Measurements from ENCODE around the gene NPFF. TPM values are rescaled to one million over a fixed set of nuclear protein-coding genes. Genes with fewer than 3 reads are reported as not detected.

NPFF gene
- total RNA-seq, 1 donor from 2014 or later = not detected

DNA sequence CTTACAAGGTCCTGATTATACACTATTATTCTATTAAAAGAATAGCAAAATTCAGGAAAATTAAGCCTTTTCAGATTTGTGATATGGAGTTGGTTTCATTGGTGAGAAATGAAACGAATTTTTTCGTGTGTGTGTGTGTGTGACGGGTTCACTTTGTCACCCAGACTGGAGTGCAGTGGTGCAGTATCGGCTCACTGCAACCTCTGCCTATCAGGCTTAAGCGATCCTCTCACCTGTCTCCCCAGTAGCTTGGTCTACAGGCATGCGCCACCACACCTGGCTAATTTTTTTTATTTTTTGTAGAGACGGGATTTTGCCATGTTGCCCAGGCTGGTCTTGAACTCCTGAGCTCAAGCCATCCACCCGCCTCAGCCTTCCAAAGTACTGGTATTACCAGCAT is 45.7 kb downstream of the NPFF start:
- Mint-ChIP-seq H3K27ac (ENCODE audit: unreplicated experiment) (no peak overlapping the region), H3K27me3 (ENCODE audit: unreplicated experiment) (no peaks in the 10 kb centered on the region), H3K4me3 (ENCODE audit: unreplicated experiment) (no peak overlapping the region), H3K9me3 (ENCODE audit: unreplicated experiment) (no peaks in the 10 kb centered on the region), H3K36me3 (ENCODE audit: low read depth, unreplicated experiment) (peaks cover 59% of the 10 kb centered on the region), H3K4me1 (ENCODE audit: unreplicated experiment) (peaks cover 33% of the 10 kb centered on the region)
- no peak for TF ChIP-seq CTCF (IDR thresholded peaks at IDR 0.05; ENCODE audit: unreplicated experiment)
- no peak for DNase-seq (ENCODE audit: low spot score)

GRCh38 chr12:53461059-53461458 is 46.2 kb downstream of the NPFF start:
- no peak overlapping the region for H3K27ac Mint-ChIP-seq (ENCODE audit: unreplicated experiment)
- H3K36me3 Mint-ChIP-seq (ENCODE audit: low read depth, unreplicated experiment) = peaks cover 56% of the 10 kb centered on the region
- H3K9me3 Mint-ChIP-seq (ENCODE audit: unreplicated experiment) = no peaks in the 10 kb centered on the region
- DNase-seq (ENCODE audit: low spot score) = no peak
- H3K4me3 Mint-ChIP-seq (ENCODE audit: unreplicated experiment) = peak overlapping the region; percentile 45
- no peak for TF ChIP-seq CTCF (IDR thresholded peaks at IDR 0.05; ENCODE audit: unreplicated experiment)
- no peaks in the 10 kb centered on the region for H3K27me3 Mint-ChIP-seq (ENCODE audit: unreplicated experiment)
- peaks cover 33% of the 10 kb centered on the region for H3K4me1 Mint-ChIP-seq (ENCODE audit: unreplicated experiment)

DNA sequence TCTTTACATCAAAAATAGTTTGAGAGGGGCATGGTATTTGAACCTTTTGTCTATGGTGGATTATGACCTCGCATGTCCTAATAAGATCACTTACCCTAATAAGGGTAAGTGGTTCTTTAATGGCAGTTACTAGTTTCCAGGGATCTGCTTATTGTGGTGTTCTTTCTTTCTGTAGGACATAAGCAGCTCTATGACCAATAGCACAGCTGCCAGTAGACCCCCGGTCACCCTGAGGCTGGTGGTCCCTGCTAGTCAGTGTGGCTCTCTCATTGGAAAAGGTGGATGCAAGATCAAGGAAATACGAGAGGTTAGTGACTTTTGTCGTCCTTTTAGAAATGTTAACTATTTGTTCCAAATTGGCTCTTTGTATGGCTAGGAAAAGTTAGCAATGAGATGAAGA is 48.2 kb downstream of the NPFF start:
- no peak for TF ChIP-seq CTCF (IDR thresholded peaks at IDR 0.05; ENCODE audit: unreplicated experiment)
- no peak overlapping the region for H3K27ac Mint-ChIP-seq (ENCODE audit: unreplicated experiment)
- H3K4me1 Mint-ChIP-seq (ENCODE audit: unreplicated experiment) = peaks cover 30% of the 10 kb centered on the region
- peaks cover 63% of the 10 kb centered on the region for H3K36me3 Mint-ChIP-seq (ENCODE audit: low read depth, unreplicated experiment)
- peak overlapping the region; percentile 33 for H3K4me3 Mint-ChIP-seq (ENCODE audit: unreplicated experiment)
- H3K27me3 Mint-ChIP-seq (ENCODE audit: unreplicated experiment) = no peaks in the 10 kb centered on the region
- no peaks in the 10 kb centered on the region for H3K9me3 Mint-ChIP-seq (ENCODE audit: unreplicated experiment)
- DNase-seq (ENCODE audit: low spot score) = no peak

Other genes starting within 250 kb of the NPFF start
- 11.8 TPM for gene ESPL1, start 239.2 kb downstream of the NPFF start, total RNA-seq (ENCODE audit: unreplicated experiment)
- 444 TPM for gene PFDN5, start 211.9 kb downstream of the NPFF start, total RNA-seq (ENCODE audit: unreplicated experiment)
- gene MYG1, start 207.8 kb downstream of the NPFF start, total RNA-seq (ENCODE audit: unreplicated experiment) = 55.3 TPM
- gene AAAS, start 185.9 kb downstream of the NPFF start, total RNA-seq (ENCODE audit: unreplicated experiment) = 56.2 TPM
- 3.6 TPM for gene SP7, start 171.1 kb downstream of the NPFF start, total RNA-seq (ENCODE audit: unreplicated experiment)
- 69.5 TPM for gene SP1, start 127.3 kb downstream of the NPFF start, total RNA-seq (ENCODE audit: unreplicated experiment)
- gene AMHR2, start 83.6 kb downstream of the NPFF start, total RNA-seq (ENCODE audit: unreplicated experiment) = 1.3 TPM
- 131 TPM for gene PRR13, start 65.8 kb downstream of the NPFF start, total RNA-seq (ENCODE audit: unreplicated experiment)
- gene PCBP2, start 55.4 kb downstream of the NPFF start, total RNA-seq (ENCODE audit: unreplicated experiment) = 1,084 TPM
- gene MAP3K12, start 8.0 kb downstream of the NPFF start, total RNA-seq (ENCODE audit: unreplicated experiment) = 20.9 TPM
- 45.3 TPM for gene TARBP2, start 6.2 kb downstream of the NPFF start, total RNA-seq (ENCODE audit: unreplicated experiment)
- 63.3 TPM for gene ATF7, start 118.9 kb upstream of the NPFF start, total RNA-seq (ENCODE audit: unreplicated experiment)
- gene ATP5MC2, start 168.6 kb upstream of the NPFF start, total RNA-seq (ENCODE audit: unreplicated experiment) = 342 TPM
- gene CALCOCO1, start 220.0 kb upstream of the NPFF start, total RNA-seq (ENCODE audit: unreplicated experiment) = 144 TPM
- gene CISTR, start 244.5 kb upstream of the NPFF start, total RNA-seq (ENCODE audit: unreplicated experiment) = 1.4 TPM